ENCODE measurements around the gene LGI4. TPM values are rescaled to one million over a fixed set of nuclear protein-coding genes. Genes with fewer than 3 reads are reported as not detected.

The LGI4 gene
- total RNA-seq, 1 donor from 2014 or later = 0.20 TPM

DNA sequence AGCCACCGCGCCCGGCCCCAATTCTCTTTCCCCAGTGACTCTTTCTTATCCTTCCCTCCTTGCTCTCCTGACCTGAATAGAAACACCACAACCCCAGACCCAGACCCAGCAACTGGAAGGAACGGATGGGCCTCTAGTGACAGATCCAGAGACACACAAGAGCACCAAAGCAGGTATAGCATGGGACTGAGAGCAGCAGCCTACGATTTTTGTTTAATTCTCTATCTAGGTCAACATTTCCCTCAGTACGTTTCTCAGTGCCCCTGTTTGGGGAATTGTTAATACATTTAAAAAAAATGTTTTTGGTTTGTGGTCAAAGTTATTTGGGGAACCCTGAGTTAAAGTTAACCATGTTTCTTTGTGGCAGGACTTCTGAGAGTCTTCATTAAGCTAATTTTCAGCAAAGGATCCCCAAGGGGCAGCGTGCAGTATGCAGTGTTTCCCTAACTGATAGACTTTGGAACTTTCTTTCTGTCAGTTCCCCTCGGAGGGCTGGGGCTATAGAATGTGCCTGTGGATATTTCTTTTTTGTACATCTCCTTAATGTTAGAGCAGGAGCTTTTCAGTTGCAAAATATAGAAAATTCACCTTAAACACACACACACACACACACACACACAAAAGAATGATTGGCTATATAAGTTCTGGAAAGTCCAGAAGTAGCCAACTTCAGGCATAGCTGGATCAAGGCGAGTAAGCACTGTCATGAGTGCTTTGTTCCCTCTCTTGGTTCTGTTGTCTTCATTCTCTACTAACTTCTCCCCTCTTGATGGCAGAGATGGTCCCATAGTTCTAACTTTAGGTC, 26.0 kb upstream of the LGI4 start:
- TF ChIP-seq, protein P1, sequence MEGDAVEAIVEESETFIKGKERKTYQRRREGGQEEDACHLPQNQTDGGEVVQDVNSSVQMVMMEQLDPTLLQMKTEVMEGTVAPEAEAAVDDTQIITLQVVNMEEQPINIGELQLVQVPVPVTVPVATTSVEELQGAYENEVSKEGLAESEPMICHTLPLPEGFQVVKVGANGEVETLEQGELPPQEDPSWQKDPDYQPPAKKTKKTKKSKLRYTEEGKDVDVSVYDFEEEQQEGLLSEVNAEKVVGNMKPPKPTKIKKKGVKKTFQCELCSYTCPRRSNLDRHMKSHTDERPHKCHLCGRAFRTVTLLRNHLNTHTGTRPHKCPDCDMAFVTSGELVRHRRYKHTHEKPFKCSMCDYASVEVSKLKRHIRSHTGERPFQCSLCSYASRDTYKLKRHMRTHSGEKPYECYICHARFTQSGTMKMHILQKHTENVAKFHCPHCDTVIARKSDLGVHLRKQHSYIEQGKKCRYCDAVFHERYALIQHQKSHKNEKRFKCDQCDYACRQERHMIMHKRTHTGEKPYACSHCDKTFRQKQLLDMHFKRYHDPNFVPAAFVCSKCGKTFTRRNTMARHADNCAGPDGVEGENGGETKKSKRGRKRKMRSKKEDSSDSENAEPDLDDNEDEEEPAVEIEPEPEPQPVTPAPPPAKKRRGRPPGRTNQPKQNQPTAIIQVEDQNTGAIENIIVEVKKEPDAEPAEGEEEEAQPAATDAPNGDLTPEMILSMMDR (IDR thresholded peaks at IDR 0.05; ENCODE audit: insufficient read depth, low read depth, low read length) = no peak
- TF ChIP-seq EZH2 (IDR thresholded peaks at IDR 0.05; ENCODE audit: insufficient read depth, low read length) = no peak
- no peak overlapping the region for H2AFZ ChIP-seq (ENCODE audit: low read depth, low read length)
- H3K79me2 ChIP-seq (ENCODE audit: insufficient read depth, low read length) = peaks cover 9% of the 10 kb centered on the region
- H4K20me1 ChIP-seq (ENCODE audit: insufficient read depth, low read length) = peaks cover 19% of the 10 kb centered on the region
- H3K9ac ChIP-seq (ENCODE audit: low read length) = no peak overlapping the region
- no peaks in the 10 kb centered on the region for H3K27me3 ChIP-seq (ENCODE audit: insufficient read depth, low read length)
- no peak overlapping the region for H3K27ac ChIP-seq (ENCODE audit: low read depth, low read length)
- H3K9me3 ChIP-seq (ENCODE audit: insufficient read depth, low read depth, low read length) = peaks cover 18% of the 10 kb centered on the region
- H3K4me3 ChIP-seq (ENCODE audit: insufficient read depth, low read depth, low read length) = no peak overlapping the region
- no peak overlapping the region for H3K27ac Mint-ChIP-seq (ENCODE audit: unreplicated experiment)
- H3K36me3 ChIP-seq (ENCODE audit: insufficient read depth, low read length) = peaks cover 65% of the 10 kb centered on the region
- no peak overlapping the region for H3K4me2 ChIP-seq (ENCODE audit: low read length)
- H3K36me3 Mint-ChIP-seq (ENCODE audit: low read depth, unreplicated experiment) = peaks cover 53% of the 10 kb centered on the region
- H3K4me1 Mint-ChIP-seq (ENCODE audit: low read depth, unreplicated experiment) = peaks cover 1% of the 10 kb centered on the region
- no peak overlapping the region for H3K4me3 Mint-ChIP-seq (ENCODE audit: unreplicated experiment)
- no peak for DNase-seq (ENCODE audit: low read depth)
- no peak for FAIRE-seq
- H3K4me1 ChIP-seq (ENCODE audit: insufficient read depth, low read length) = no peaks in the 10 kb centered on the region
- peaks cover 24% of the 10 kb centered on the region for H3K9me3 Mint-ChIP-seq (ENCODE audit: unreplicated experiment)
- no peaks in the 10 kb centered on the region for H3K27me3 Mint-ChIP-seq (ENCODE audit: low read depth, unreplicated experiment)

DNA sequence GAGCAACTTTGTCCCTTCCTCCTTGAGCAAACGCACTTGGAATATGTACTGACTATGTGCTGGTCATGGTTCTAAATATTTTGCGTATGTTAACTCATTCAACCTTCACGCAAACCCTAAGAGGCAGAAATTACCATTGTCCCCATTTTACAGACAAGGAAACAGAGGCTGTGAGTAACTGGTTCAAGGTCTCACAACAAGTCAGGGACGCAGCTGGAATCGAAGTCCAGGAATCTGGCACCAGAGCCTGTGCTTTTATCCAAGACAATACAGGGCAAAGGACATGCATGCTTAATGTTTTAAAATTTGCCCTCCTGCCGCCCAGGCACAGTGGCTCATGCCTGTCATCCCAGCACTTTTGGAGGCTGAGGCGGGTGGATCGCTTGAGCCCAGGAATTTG, 24.7 kb upstream of the LGI4 start:
- Histone ChIP-seq H3K27ac (ENCODE audit: low read depth, low read length) (no peak overlapping the region), H4K20me1 (ENCODE audit: insufficient read depth, low read length) (peaks cover 26% of the 10 kb centered on the region), H3K27me3 (ENCODE audit: insufficient read depth, low read length) (no peaks in the 10 kb centered on the region), H3K9ac (ENCODE audit: low read length) (no peak overlapping the region), H3K4me3 (ENCODE audit: insufficient read depth, low read depth, low read length) (no peak overlapping the region), H2AFZ (ENCODE audit: low read depth, low read length) (no peak overlapping the region), H3K9me3 (ENCODE audit: insufficient read depth, low read depth, low read length) (peaks cover 18% of the 10 kb centered on the region), H3K79me2 (ENCODE audit: insufficient read depth, low read length) (peaks cover 21% of the 10 kb centered on the region), H3K4me2 (ENCODE audit: low read length) (no peak overlapping the region), H3K4me1 (ENCODE audit: insufficient read depth, low read length) (no peaks in the 10 kb centered on the region), H3K36me3 (ENCODE audit: insufficient read depth, low read length) (peaks cover 54% of the 10 kb centered on the region)
- peaks cover 45% of the 10 kb centered on the region for H3K36me3 Mint-ChIP-seq (ENCODE audit: low read depth, unreplicated experiment)
- peaks cover 24% of the 10 kb centered on the region for H3K9me3 Mint-ChIP-seq (ENCODE audit: unreplicated experiment)
- no peak overlapping the region for H3K4me3 Mint-ChIP-seq (ENCODE audit: unreplicated experiment)
- DNase-seq (ENCODE audit: low read depth) = no peak
- no peak for TF ChIP-seq EZH2 (IDR thresholded peaks at IDR 0.05; ENCODE audit: insufficient read depth, low read length)
- TF ChIP-seq, protein P1 (IDR thresholded peaks at IDR 0.05; ENCODE audit: insufficient read depth, low read depth, low read length) = no peak
- no peaks in the 10 kb centered on the region for H3K27me3 Mint-ChIP-seq (ENCODE audit: low read depth, unreplicated experiment)
- peaks cover 1% of the 10 kb centered on the region for H3K4me1 Mint-ChIP-seq (ENCODE audit: low read depth, unreplicated experiment)
- no peak for FAIRE-seq
- H3K27ac Mint-ChIP-seq (ENCODE audit: unreplicated experiment) = no peak overlapping the region

DNA sequence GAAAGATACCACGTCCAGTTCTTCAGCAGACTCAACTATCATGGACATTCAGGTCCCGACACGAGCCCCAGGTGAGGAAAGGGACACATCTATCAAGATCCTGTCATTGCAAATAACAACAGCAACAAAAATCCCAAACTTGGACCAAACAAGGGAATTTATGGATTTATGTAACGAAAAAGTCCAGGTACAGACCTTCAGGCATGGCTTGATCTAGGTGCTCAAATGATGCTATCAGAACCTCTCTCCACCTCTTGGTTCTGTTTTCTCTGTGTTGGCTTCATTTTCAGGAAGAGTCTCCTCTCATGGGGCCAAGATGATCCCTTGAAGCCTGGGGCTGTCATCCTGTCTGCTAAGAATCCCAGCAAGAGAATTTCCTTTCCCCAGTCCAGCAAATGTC, 22.6 kb upstream of the LGI4 start:
- Histone ChIP-seq H3K36me3 (ENCODE audit: insufficient read depth, low read length) (peaks cover 36% of the 10 kb centered on the region), H3K79me2 (ENCODE audit: insufficient read depth, low read length) (peaks cover 25% of the 10 kb centered on the region), H3K27ac (ENCODE audit: low read depth, low read length) (no peak overlapping the region), H3K9me3 (ENCODE audit: insufficient read depth, low read depth, low read length) (peaks cover 3% of the 10 kb centered on the region), H3K4me3 (ENCODE audit: insufficient read depth, low read depth, low read length) (no peak overlapping the region), H2AFZ (ENCODE audit: low read depth, low read length) (no peak overlapping the region), H3K4me2 (ENCODE audit: low read length) (no peak overlapping the region), H3K9ac (ENCODE audit: low read length) (no peak overlapping the region), H4K20me1 (ENCODE audit: insufficient read depth, low read length) (peaks cover 22% of the 10 kb centered on the region), H3K4me1 (ENCODE audit: insufficient read depth, low read length) (peaks cover 6% of the 10 kb centered on the region), H3K27me3 (ENCODE audit: insufficient read depth, low read length) (no peaks in the 10 kb centered on the region)
- TF ChIP-seq, protein P1 (IDR thresholded peaks at IDR 0.05; ENCODE audit: insufficient read depth, low read depth, low read length) = no peak
- TF ChIP-seq EZH2 (IDR thresholded peaks at IDR 0.05; ENCODE audit: insufficient read depth, low read length) = no peak
- peaks cover 6% of the 10 kb centered on the region for H3K27me3 Mint-ChIP-seq (ENCODE audit: low read depth, unreplicated experiment)
- FAIRE-seq (no peak), DNase-seq (ENCODE audit: low read depth) (no peak)
- H3K9me3 Mint-ChIP-seq (ENCODE audit: unreplicated experiment) = peaks cover 9% of the 10 kb centered on the region
- H3K36me3 Mint-ChIP-seq (ENCODE audit: low read depth, unreplicated experiment) = peaks cover 25% of the 10 kb centered on the region
- peaks cover 4% of the 10 kb centered on the region for H3K4me1 Mint-ChIP-seq (ENCODE audit: low read depth, unreplicated experiment)
- H3K4me3 Mint-ChIP-seq (ENCODE audit: unreplicated experiment) = no peak overlapping the region
- H3K27ac Mint-ChIP-seq (ENCODE audit: unreplicated experiment) = peak overlapping the region; percentile 62
